Neutrophil (primary cell): ENCODE data around the gene NOTO.

ENCODE experiments used
- H3K27ac ChIP-seq: fragments of 200-600 bp; sonication (generic); 2 replicates; pipeline ENCODE4 v1.5.1; 2016; ENCODE audit warnings: mild to moderate bottlenecking, moderate library complexity
- H3K27me3 ChIP-seq: fragments of 200-600 bp; sonication (generic); 2 replicates; pipeline ENCODE4 v1.6.0; 2016; ENCODE audit warnings: mild to moderate bottlenecking
- H3K36me3 ChIP-seq: fragments of 200-600 bp; sonication (generic); 2 replicates; pipeline ENCODE4 v1.5.1; 2017
- H3K4me1 ChIP-seq, 2 experiments: fragments of 200-600 bp in 1 of 2; sonication (generic) in 1 of 2; 1 replicate in 1 of 2; 2 replicates in 1 of 2; pipeline versions ENCODE4 v1.5.1 to v1.6.1; 2013 to 2016; ENCODE audit warnings: low read depth in 1 of 2, low read length in 1 of 2, mild to moderate bottlenecking in 1 of 2, moderate library complexity in 1 of 2; ENCODE audit not compliant: control insufficient read depth in 1 of 2, insufficient read depth in 1 of 2
- H3K4me3 ChIP-seq, 2 experiments: fragments of 200-600 bp in 1 of 2; sonication (generic) in 1 of 2; 1 replicate in 1 of 2; 2 replicates in 1 of 2; pipeline ENCODE4 v1.5.1; 2013 to 2016; ENCODE audit warnings: low read depth in 1 of 2, low read length in 1 of 2, mild to moderate bottlenecking in 1 of 2, moderate library complexity in 1 of 2
- H3K9me3 ChIP-seq: fragments of 200-600 bp; sonication (generic); 2 replicates; pipeline ENCODE4 v1.5.1; 2016
- TF ChIP-seq, protein P1 (sequence below): fragments of 200-600 bp; sonication (generic); IDR thresholded peaks from 2 replicates; pipeline ENCODE4 v1.5.1; 2016; ENCODE audit warnings: antibody characterized with exemption

The NOTO gene

DNA sequence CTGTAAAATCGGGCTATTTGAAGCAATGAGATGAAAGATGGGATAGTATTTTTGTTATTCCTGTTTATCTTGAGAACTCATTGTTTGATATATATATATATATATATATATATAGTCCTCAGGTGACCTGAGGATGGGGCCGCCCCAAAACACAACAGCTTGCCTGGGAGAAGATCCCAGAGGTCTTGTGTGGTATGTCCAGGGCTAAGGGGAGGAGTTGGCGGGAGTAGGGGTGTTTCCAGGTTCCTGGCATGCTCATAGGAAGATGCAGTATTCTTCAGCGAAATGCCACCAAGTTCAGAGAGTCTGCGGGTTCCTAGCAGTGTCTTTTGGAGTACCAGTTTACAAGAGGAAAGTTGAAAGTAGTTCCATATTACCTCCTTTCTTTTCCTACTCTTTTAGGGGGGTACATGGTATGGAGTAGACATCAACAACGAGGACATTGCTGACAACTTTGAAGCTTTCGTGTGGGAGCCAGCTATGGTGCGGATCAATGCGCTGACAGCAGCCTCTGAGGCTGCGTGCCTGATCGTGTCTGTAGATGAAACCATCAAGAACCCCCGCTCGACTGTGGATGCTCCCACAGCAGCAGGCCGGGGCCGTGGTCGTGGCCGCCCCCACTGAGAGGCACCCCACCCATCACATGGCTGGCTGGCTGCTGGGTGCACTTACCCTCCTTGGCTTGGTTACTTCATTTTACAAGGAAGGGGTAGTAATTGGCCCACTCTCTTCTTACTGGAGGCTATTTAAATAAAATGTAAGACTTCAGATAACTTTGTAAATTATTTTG lies 50.1 kb downstream of the NOTO start:
- Histone ChIP-seq H3K27me3 (no peaks in the 10 kb centered on the region), H3K9me3 (no peaks in the 10 kb centered on the region), H3K4me1 (no peaks in the 10 kb centered on the region), H3K36me3 (peaks cover 79% of the 10 kb centered on the region), H3K4me3 (no peak overlapping the region), H3K27ac (no peak overlapping the region)
- TF ChIP-seq, protein P1, sequence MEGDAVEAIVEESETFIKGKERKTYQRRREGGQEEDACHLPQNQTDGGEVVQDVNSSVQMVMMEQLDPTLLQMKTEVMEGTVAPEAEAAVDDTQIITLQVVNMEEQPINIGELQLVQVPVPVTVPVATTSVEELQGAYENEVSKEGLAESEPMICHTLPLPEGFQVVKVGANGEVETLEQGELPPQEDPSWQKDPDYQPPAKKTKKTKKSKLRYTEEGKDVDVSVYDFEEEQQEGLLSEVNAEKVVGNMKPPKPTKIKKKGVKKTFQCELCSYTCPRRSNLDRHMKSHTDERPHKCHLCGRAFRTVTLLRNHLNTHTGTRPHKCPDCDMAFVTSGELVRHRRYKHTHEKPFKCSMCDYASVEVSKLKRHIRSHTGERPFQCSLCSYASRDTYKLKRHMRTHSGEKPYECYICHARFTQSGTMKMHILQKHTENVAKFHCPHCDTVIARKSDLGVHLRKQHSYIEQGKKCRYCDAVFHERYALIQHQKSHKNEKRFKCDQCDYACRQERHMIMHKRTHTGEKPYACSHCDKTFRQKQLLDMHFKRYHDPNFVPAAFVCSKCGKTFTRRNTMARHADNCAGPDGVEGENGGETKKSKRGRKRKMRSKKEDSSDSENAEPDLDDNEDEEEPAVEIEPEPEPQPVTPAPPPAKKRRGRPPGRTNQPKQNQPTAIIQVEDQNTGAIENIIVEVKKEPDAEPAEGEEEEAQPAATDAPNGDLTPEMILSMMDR: no peak

DNA sequence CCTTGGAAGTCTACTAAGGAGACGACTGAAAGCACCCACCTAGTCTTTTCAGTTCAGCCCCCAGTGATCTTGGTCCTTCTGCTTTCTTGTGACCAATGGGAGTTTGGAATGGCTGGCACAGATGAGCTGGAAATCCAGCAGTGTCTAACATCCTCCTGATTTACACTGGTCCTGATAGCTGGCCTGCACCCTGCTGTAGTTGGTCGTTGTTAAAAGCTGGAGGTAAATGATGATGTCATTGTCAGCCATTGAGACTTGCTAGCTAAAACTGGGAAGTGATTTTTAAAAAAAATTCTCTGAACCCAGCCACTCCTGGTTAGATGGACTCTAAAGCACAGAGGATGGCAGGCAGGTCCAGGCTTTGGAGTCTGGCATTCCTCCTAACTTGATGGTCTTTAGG lies 51.0 kb downstream of the NOTO start:
- peaks cover 69% of the 10 kb centered on the region for H3K36me3 ChIP-seq

DNA sequence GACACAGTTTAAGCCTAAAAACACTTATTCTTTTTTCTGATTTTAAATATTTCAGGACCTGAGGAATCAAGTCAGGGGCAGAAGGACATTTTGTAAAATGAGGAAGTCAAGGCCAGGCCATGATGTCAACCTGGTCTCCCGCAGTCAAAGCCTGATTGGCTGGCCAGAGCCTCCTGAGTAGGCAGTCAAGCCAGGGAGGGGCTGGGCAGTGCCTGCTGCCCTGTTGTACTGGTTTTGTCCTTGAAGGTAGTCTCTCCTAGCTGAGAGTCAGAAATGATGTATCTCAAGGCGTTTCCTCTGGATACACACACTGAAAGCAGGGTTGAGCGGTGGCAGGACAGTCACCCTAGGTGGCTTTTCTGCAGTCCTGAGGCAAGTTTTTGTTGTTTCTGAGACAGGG lies 51.5 kb downstream of the NOTO start:
- Histone ChIP-seq H3K36me3 (peaks cover 64% of the 10 kb centered on the region), H3K4me1 (no peaks in the 10 kb centered on the region), H3K27ac (no peak overlapping the region), H3K9me3 (no peaks in the 10 kb centered on the region), H3K4me3 (no peak overlapping the region), H3K27me3 (no peaks in the 10 kb centered on the region)
- TF ChIP-seq, protein P1: no peak

More for the DNA sequence above, 51.0 kb downstream of the NOTO start:
- Histone ChIP-seq H3K27ac (no peak overlapping the region), H3K9me3 (no peaks in the 10 kb centered on the region), H3K4me1 (no peaks in the 10 kb centered on the region), H3K27me3 (no peaks in the 10 kb centered on the region), H3K4me3 (no peak overlapping the region)
- TF ChIP-seq, protein P1: no peak

DNA sequence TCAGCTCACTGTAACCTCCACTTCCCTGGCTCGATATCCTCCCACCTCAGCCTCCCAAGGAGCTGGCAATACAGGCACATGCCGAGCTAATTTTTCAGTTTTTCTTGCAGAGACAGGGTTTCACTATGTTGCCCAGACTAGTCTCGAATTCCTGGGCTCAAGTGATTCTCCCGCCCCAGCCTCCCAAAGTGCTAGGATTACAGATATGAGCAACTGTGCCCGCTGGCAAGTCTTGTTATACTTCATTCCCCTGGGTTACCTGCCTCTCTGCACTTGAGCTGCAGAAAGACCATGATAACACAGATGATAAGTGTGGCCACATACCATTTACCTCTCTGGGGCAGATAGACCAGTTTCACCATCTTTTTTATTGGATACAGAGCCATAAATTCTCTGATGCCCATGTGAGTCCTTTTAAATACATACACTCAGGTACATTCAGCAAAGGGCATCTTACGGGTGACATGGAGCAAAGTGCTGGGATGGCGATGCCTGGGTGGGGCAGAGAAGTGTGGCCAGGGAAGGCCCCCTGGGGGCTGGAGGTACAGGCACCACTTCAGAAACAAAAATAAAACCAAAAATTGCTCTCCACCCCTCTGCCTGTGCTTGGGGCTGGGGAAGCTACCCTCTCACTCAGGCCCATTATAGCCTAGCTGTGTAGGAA lies 52.1 kb downstream of the NOTO start:
- H3K36me3 ChIP-seq: peaks cover 58% of the 10 kb centered on the region

DNA sequence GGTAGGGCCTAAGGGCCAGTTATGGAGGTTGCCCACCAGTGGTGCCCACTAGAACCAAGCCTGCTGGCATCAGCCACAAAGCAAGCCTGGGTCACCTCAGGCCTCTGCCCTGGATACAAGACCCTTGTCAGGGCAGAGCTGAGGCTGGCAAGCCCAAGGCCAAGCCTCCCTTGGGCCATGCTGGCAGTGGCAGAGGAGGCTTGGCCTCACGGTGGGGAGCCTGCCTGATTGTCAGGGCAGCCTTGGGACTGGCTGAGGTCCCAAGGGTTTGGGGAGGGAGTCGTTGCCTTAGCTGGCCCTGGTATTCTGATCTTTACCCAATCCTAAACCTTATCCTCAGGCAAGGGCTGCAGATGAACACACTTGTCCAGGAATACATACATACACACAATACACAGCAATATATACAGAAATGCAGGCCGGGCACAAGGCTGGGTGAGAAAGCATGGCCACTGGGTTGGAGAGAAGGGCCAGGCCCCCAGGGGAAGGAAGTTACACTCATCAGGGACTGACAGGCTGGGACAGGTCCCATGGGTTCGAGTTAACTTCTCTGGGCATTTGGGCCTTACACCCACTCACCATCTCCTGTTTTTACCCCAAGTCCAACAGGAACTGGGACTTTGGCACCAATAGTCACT lies 52.8 kb downstream of the NOTO start:
- H3K36me3 ChIP-seq: peaks cover 52% of the 10 kb centered on the region

More for the DNA sequence above, 52.1 kb downstream of the NOTO start:
- no peak overlapping the region for H3K27ac ChIP-seq
- no peaks in the 10 kb centered on the region for H3K27me3 ChIP-seq
- no peaks in the 10 kb centered on the region for H3K9me3 ChIP-seq
- H3K4me1 ChIP-seq: no peaks in the 10 kb centered on the region
- TF ChIP-seq, protein P1: no peak
- H3K4me3 ChIP-seq: no peak overlapping the region

More for the DNA sequence above, 52.8 kb downstream of the NOTO start:
- no peaks in the 10 kb centered on the region for H3K9me3 ChIP-seq
- no peaks in the 10 kb centered on the region for H3K27me3 ChIP-seq
- H3K27ac ChIP-seq: no peak overlapping the region
- H3K4me1 ChIP-seq: no peaks in the 10 kb centered on the region
- no peak overlapping the region for H3K4me3 ChIP-seq
- TF ChIP-seq, protein P1: no peak
